Amygdala (tissue), 56 donors: Measurements from ENCODE around the gene COL6A3.

Source experiments
- DNase-seq, 56 donors: peaks; one replicate each; lab custom pipeline; 2025; lab: John Stamatoyannopoulos, UW

COL6A3 gene

GRCh38 chr2:237300739-237301138, 113.2 kb downstream of the COL6A3 start:
- DNase-seq, result peak in 2 of 56 donors; percentile 4 to 25

GRCh38 chr2:237299906-237300305, 114.1 kb downstream of the COL6A3 start:
- DNase-seq, result no peak

GRCh38 chr2:237298151-237299118, 115.5 kb downstream of the COL6A3 start:
- no peak for DNase-seq

- DNase-seq, result no peak
These were observed 116.4 kb downstream of the COL6A3 start for GRCh38 chr2:237297421-237298150.

- DNase-seq, result no peak
These were observed 117.2 kb downstream of the COL6A3 start for GRCh38 chr2:237296756-237297155.

GRCh38 chr2:237295889-237296480, 118.0 kb downstream of the COL6A3 start:
- DNase-seq, result no peak

- DNase-seq, result no peak
These were observed 119.5 kb downstream of the COL6A3 start for GRCh38 chr2:237294460-237294859.

GRCh38 chr2:237293978-237294377, 120.0 kb downstream of the COL6A3 start:
- DNase-seq, result no peak

GRCh38 chr2:237291138-237291792, 122.7 kb downstream of the COL6A3 start:
- peak in 20 of 56 donors; percentile 2 to 57 (median 25) for DNase-seq

GRCh38 chr2:237290261-237290660, 123.7 kb downstream of the COL6A3 start:
- no peak for DNase-seq

- DNase-seq, result no peak
These were observed 124.8 kb downstream of the COL6A3 start for GRCh38 chr2:237289139-237289538.

GRCh38 chr2:237287872-237288271, 126.1 kb downstream of the COL6A3 start:
- no peak for DNase-seq

GRCh38 chr2:237283131-237283928, 130.6 kb downstream of the COL6A3 start:
- no peak for DNase-seq

GRCh38 chr2:237282568-237283128, 131.3 kb downstream of the COL6A3 start:
- DNase-seq, result no peak

GRCh38 chr2:237281836-237282306, 132.1 kb downstream of the COL6A3 start:
- DNase-seq, result no peak

GRCh38 chr2:237280939-237281338, 133.0 kb downstream of the COL6A3 start:
- DNase-seq, result no peak

- no peak for DNase-seq
These were observed 133.7 kb downstream of the COL6A3 start for GRCh38 chr2:237280229-237280628.

GRCh38 chr2:237279012-237279768, 134.8 kb downstream of the COL6A3 start:
- no peak for DNase-seq
